Kidney capillary endothelial cell (primary cell): ENCODE results near the gene NFIA.
A peak's percentile ranks its signal among the peaks of the same experiment; 100 is the strongest.

Source experiments
- DNase-seq: peaks from one replicate; pipeline ENCODE4 v3.0.0-alpha.2; 2018; ENCODE audit warnings: low spot score

Gene NFIA

DNA sequence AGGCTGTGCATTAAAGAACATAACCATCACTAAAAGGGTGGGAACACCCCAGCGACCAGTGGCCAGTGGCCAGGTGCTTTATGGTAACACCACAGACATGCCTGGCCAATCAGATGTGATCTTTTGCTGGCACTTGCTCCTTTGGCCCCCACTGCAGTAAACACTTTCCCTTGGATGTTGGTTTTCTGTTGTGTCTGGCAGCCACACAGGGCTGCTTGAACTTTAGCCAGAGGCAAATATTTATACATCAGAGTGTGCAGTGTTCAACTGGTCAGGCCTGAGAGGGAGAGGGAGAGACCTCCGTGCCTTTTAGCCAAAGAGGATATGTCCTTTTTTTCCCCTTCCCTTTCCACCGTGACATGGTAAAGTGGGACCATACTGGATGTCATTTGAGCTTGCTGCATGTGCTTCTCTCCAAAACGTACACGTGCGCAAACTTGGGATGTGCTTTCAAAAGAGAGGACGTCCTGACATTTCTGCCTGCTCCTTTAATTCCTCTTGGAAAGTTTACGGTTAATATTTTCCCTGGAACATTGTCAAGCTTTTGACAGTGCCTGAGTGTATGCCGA is 101.2 kb downstream of the NFIA start:
- DNase-seq = no peak

DNA sequence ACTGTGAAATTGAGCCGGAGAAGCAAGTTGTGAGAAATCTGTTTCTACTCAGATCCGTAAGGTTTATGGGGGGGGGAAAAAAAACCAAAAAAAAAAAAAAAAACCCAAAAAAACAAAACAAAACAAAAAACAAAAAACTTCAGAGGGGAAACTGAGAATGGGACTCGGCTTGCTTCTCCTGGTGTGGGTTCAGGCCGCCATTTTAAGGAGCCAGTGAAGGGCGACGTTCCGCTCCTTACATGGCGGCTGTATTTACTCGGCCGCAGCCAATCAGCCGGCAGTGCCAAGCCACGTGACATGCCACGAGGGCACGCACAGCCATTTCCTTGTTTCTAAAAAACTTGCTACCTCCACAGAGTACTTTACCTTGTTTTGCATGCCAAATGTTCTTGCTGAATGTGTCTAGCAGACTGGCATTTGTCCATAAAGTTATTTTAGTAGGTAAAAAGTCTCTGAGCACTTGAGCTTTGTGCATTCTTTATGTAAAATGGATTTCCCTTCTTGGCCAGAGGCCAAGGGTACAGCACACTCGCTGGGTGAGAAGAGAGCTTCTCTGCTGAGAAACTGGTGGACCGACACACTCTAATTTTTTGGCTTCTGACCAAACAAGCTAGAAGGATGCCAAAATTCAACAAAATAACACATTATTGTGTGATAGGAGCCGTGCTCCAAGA is 101.8 kb downstream of the NFIA start:
- peak; percentile 78 for DNase-seq

DNA sequence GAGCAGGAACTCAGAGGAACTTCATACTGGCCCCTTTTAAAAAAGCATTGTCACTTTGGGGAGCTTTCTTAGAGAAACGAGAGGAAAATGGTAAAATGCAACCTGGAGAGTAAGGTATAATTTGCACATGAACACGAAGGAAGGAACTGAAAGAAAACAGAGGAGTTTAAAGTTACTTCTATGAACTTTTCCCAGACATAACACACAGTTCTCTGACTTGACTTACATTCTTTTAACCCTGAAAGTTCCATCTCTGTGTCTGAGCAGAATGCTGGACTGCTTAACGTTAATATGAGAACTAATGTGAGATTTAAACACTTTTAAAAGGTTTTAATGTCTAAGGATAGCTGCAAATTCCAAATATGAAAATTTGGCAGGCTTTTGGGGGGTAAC is 102.3 kb downstream of the NFIA start:
- DNase-seq = no peak

DNA sequence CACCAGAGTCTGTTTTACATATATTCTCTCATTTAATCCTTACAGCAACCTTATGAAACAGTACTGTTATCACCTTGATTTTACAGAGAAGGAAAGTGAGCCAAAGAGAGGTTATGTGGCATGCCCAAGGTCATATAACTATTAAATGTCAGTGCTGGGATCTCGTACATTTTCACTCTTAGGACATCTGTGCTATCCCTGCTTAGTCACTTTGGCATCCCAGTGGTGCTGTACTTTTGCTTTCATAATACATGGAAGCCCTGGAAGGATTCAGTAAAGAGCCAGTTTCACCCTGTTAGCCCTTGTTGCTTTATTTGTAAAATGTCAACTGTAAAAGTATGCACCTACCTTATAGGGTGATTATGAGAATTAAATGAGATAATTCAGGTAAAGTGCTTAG is 104.4 kb downstream of the NFIA start:
- DNase-seq = no peak

DNA sequence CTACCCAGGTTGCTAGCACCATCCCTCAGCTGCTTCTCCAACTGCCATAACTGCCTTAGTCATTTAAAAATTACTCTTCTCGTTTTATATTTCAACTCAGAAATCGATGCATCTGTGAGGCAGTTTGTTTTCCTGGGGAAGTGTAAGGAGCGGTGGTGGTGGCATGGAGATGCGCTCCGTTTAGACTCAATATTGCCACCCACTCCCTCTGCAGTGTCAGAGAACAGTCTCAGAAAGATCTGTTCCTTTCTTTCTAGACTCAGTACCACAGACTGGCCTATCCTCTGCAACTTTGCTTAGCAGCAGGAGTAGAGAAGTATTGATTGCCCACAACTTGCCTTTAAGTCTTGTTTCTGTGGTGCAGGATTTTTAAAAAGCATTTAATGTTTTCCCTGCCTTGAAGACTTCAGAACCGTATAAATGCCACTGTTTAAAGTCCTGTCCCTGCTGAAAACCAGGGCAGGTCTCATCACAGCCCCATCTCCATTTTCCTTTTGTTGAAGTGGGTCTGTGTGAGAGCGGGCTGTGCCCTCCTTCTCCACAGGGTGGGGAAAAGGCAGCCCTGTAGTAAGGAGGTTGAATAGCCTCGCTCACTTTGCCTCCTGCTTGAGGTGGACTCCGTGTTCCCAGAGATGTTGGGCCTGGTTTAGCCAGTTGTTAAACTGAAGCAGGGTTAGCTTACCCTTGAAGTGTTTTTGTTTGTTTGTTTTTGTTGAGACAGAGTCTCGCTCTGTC is 105.2 kb downstream of the NFIA start:
- DNase-seq = no peak

DNA sequence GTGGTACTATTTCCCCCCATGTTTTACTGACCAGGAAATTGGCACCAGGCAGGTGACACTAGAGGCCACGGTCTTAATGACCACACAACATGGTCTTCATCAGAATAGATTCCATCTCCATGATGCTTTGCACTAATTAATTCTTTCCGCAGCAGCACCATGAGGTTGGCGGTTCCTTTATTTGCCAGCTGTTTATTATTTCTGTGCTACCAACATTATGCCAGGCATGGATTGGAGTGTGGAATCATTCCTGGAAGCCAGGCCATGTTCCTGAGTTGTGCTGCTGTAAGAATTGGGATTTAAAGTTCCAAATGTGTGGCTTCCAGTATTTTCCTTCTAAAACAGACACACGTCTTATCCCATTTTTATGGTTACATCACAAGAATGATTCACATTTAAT is 107.8 kb downstream of the NFIA start:
- DNase-seq = no peak

DNA sequence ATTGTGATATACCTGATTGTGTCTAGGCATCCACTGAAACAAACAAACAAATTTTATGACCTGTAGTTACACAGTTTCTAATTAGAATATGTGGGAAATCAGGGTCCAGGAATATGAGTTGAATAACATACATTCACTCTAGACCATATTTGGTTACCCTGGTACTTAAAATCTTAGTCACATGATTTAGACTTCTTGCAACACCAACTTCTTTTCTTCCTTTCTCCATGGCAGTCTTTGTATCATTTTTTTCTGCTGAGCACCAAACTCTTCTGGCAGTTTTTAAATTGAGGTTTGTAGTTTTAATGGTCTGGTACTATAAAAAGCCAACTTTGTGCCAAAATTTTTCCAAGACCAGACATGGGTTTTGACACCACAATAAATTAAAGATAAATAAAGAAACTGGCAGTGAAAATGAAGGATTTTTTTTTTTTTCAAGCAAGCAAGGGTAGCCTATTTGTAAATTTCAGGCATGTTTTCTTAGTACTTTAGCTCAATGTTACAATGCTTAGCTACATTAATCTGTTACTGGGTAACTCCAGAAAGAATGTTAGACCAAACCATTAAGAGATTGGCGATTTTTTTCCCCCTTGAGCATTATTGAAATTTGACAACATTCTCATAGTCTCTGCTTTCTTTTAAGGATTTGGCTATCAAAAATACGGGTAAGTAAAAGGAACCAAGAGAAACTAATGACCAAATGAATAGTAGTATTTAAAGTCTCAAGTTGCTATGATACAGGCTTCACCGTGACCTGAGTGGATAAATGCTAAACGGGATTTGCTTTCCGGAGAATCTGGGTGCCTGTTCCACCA is 108.5 kb downstream of the NFIA start:
- DNase-seq = no peak

DNA sequence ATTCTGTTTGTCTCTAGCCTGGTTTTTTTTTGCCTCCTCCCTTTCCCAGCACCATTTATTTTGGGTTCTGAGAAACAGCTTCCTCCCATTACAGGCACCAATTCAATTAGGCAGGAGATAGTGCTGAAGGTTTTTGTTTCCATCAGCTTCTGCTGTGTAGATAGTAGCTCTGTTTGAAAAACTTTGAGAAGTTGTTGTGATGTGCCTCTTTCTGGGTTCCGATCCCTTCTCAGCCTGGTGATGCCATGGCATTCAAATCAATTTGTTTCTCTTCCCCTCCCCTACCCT is 109.0 kb downstream of the NFIA start:
- DNase-seq = no peak

DNA sequence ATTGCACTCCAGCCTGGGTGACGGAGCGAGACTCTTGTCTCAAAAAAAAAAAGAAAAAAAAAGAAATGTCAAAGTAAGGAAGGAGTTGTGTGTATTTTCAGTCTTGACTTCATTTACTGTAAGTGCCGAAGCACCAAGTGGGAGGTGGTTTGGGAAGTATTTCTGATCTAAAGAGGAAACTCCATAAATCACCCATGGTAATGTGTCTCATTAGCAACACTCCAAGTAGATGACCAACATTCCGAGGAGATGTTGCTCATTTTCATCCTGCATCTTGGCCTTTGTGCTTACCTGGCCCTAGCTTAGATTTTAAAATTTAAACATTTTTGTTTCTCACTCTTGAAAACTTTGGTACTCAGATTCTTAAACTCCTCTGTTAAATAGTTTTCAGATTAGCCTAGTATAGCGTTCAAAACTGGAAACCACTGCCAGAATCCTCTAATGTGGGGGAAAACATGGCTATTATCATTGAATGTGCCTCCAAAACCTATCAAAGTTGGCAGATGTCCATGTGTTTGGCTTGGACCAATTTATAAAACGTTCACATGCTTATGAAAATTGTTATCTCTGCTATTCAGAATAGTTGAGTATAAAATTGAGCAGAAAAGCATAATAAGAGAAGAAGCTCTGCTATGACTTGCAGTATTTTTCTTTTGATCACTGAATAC is 110.4 kb downstream of the NFIA start:
- no peak for DNase-seq

DNA sequence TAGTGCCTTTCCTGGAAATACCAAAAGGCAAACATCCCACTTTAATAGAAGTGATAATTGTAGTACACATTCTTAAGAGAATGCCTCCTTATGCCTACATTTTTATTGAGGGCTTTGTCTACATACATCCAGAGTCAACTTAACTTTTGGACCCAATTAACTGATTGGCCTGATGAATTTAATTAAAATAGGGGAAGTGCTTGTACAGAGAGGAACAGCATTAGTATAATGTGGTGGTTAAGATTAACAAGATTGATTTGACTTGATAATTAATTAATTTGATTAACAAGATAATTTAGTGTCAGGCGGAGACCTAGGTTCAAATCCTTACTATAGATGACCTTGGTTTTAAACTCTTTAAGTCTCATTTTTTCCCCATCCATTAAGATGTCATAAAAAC is 111.4 kb downstream of the NFIA start:
- no peak for DNase-seq

DNA sequence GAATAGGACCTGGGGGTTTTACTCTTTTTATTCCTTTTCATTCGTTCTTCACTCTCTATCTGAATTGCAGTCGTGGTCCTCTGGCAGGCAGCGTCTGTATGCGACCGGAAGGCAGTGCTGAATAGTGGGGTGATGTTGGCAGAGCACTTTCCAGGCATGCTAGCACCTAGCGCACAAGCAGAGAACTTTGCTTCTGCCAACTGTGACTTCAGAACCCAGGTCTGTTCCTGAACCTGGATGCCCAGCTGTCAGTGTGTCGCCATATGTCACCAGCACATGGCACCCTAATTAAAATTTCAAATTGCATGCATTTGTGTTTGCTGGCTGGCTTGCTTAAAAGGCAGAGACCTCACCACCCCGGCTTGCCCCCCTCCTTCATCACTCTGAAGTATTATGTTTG is 116.2 kb downstream of the NFIA start:
- DNase-seq = no peak

DNA sequence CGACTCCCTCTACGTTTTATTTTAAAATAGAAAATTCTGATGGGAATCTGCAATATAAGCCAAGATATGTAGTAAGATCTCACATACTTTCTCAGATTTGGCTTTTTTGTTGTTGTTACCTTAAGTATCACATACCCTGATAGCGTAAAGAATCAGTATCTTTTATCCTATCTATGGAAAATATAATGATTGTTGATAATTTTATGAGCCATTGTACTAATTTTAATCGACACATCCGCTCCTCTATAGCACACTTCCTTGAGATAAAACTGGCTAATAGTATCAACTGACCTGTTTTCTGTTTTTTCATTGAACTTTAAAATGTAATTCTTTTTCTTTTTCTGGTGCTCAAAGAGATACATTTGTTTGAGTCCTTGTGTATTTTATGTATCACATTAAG is 118.7 kb downstream of the NFIA start:
- DNase-seq = no peak

DNA sequence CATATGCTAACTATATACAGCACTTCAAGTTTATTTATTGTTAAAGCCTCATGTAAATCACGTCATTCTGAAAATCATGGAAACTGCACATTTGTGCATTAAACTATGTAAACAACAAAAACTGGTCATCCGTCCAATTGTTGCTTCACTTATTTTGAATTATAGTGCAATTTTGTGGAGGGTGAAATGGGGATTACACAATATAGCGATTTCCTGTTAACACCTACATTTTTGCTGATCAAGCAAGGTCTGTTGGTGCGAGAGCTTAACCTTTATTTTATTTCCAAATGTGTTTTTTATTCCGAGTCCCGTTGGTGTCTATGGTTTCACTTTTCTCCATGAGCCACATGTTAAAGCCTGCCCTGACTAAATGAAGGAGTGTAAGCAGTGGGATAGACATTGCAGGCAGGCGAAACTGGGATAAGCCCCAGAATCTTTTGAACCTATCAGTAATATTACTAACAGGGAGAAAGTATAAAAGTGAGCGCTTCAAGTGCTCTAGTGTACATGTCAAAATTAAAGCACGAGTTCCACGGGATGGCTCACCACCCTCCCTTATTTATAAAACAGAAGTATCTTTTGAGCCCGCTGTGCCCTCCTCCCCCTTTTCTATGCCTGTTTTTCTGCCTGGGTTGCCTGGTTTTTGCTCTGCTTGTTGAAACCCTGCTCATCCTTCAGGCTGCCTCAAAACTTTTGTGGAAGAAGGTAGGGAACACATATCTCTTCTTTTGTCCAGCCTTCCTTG is 120.7 kb downstream of the NFIA start:
- no peak for DNase-seq

DNA sequence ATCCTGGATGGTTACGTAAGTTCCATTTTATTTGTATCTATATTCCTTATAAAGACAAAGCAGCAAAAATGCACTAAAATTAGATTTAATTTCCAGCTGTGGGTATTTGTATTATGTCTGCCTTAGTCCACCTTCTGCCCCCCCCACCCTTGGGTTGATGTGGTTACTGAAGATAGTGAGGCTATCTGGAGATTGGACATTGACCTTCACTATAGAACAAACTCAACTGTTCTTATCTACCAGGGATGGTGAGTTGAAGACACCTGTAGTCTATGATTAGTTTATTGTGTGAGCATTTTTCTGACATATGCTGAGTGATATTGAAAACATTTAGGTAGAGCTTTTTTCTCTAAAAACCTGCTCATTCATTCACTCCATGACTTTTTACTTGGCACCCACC is 122.2 kb downstream of the NFIA start:
- DNase-seq = no peak

DNA sequence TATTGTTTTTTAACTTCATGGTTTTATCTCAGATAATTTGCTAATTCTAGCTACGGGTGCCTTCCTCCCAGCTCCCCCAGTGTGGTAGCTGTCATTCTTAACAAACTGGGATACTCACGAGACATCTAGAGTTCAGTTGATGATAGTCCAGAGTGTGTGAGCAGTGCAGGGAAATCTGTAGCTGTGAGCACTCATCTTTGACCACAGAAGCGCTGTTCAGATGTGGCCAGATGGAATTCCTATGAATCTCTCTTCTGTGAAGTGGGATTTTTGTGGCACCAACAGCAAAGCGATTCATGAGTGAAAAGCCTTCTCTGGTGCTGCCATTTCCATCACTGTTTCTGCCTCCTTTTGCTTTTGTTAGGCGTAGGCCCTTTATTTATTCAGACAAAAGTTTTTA is 125.1 kb downstream of the NFIA start:
- DNase-seq = no peak

DNA sequence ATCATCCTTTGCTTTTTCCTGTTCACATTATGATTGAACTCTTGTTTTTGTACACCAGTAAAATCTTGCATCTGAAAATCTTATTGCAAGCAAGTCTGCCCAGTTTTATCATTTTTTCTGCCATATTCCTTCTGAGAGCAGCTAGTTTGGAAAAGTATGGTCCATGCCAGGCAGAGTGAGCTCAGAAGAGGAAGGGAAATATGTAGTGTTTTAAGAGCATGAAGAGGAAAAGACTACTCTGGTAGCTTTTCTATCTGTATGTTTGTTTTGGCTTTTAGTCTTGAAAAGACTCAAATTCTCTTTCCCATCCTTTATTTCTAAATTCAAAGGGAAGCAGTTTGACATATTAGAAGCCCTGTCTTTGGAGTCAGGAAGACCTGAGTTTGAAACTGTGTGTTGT is 125.8 kb downstream of the NFIA start:
- DNase-seq = no peak

DNA sequence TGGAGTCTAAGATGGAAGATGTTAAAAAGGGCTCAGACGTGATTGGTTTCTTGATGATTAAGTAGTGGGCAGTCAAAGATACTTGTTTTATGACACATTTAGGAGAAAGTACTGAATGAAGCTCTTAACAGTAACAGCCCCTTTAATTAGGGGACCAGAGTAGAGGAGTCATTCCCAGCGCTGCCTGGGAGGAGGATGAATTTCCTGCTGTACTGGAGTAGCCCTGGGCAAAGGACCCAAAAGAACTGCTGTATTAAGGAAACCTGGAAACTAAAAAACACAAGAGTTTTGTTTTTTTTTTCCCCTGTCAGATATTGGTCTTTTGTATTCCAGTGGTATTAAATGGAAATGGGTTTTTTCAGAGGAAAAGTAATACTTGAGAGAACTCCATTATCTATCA is 126.5 kb downstream of the NFIA start:
- no peak for DNase-seq

DNA sequence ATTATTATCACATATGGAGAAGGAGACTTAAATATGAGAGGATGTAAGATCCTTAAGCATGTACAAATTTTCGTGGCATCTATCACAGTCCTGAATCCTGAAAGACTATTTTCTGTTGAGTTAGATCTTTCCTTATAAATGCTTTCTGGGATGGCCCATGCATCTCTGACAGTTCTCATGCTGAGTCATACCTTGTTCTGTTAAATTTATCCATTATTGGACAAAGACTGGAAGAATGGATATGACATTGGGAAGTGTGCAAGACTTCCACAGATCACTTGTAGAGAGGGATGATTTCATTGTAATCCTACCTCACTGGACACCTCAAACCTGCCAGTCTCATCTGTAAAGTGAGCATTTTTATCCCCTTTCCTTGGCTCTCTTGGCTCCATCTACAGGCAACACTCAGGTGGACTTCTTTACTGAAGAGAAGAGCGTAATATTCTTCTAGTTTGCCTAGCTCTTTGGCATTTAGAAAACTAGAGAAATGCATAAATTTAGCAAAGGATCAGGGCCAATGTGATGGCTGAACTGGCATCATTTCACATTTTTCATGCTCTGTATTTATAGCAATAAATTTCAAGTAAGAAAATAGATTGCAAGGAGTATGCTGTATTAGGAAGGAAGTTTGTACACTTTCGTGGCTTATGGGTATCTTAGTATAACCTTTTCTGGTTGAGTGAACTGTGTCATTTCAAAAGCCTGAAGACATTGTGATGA is 128.2 kb downstream of the NFIA start:
- DNase-seq = no peak

DNA sequence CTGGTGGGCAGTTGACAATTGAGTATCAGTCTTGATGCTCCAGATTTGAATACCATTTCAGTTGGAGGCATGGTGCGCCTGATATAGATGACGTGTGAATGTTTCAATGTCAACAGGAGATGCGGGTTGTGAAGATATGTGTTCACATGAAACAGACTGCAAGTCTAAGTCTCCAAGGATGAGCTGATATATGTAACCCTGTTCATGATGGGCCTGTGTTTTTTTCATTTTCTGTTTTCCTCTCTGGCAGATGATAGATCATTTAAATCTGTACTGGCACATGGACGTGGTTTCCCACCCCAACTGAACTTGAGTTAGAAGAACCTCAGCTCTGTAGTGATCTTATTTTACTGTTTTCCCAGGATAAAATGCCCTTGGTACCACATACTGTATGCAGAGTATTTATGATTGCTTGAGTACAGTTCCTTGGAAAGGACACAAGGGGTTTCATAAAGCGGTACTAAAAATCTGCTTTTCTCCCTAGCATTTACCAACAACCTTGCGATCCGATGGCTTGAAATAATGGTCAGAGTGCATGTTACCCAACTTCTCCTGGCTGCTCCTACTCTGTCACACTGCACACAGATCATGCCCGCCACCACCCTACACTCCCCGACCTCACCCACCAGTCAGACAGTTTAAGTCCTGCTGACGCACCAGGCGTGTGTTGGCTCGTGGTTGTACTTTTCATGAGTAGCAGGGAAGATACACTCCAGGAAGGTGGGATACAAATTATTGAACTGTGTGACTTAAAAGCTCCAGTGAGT is 131.1 kb downstream of the NFIA start:
- DNase-seq = no peak

DNA sequence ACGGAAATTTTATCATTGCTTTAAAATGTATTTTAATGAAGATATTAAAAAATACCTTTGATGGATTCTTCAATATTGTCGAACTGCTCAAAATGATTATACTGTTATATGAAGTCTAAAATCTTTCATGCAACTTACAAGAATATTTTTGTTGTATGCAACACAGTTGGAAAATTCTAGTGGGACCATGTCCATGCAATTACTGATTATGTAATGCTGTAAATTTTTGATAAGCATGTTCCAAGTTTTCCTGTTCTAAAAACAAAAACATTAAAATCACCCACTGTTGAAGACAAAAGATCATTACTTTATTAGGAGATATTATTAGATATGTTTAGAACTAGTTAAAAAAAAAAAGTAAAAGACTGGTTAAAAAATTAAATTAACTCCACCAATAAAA is 132.8 kb downstream of the NFIA start:
- DNase-seq = no peak
